AG09309 (cell line): ENCODE measurements around the gene GLRX2.

ENCODE experiments used
- DNase-seq: peaks from one replicate; pipeline ENCODE4 v3.0.0-alpha.2; 2010; ENCODE audit warnings: low read depth
- H3K4me3 ChIP-seq: 2 replicates; pipeline ENCODE4 v1.5.1; 2011; ENCODE audit warnings: mild to moderate bottlenecking, low read depth, low read length, moderate library complexity; ENCODE audit not compliant: control insufficient read depth
- CTCF ChIP-seq: IDR thresholded peaks from 2 replicates; pipeline ENCODE4 v1.5.1; 2011; ENCODE audit warnings: mild to moderate bottlenecking, low read depth, low read length, inconsistent platforms; ENCODE audit not compliant: insufficient read depth, control insufficient read depth; ENCODE audit errors: missing control alignments

Gene GLRX2

GRCh38 chr1:193104907-193105820 lies at the start of gene GLRX2:
Gene GLRX2, minus strand, starts transcription at chr1:193105414. Its CDS starts 32 bp downstream, at chr1:193105382.
- no peak for DNase-seq
- TF ChIP-seq CTCF: no peak
- H3K4me3 ChIP-seq: peak within 1 kb of the TSS; percentile 59

DNA sequence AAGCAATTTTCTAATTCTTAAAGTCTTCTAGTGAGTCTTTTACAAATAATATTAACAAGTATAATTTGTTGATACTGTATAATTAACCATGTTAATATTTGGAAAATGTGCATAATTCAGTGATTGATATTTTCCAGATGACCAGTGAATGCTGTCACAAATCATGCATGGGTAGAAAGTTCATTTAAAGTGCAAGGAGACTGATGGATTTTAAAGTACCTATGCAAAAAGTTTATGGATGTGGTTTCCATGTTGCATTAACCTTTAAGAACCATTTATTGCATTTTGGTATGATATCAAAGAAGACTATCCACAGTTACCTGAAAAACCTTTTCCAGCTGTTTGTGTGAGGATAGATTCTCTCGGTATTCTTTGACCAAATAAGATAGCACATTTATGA lies 39.8 kb upstream of the GLRX2 start:
- TF ChIP-seq CTCF: no peak
- no peak overlapping the region for H3K4me3 ChIP-seq
- no peak for DNase-seq

GRCh38 chr1:193144361-193144938 lies 39.2 kb upstream of the GLRX2 start:
- no peak for TF ChIP-seq CTCF
- no peak overlapping the region for H3K4me3 ChIP-seq
- DNase-seq: no peak

DNA sequence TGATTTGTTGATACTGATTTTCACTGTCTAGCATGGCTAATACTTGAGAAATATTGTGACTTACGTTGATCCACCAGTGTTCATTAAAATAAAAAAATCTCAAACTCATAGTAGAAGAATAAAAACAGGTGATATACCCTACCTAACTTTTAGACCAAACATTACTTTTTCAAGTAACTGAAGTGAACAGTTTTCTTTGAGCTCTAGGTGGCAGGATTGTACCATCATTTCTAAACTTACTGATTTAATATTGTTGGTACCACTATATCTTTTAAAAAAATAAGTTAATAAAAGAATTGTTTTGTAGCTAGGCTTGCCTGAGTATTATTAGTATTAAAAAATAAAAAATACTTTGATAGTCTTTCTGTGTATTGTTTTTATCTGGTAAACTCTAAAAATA lies 38.1 kb upstream of the GLRX2 start:
- H3K4me3 ChIP-seq: no peak overlapping the region
- TF ChIP-seq CTCF: peak; percentile 27
- DNase-seq: no peak

DNA sequence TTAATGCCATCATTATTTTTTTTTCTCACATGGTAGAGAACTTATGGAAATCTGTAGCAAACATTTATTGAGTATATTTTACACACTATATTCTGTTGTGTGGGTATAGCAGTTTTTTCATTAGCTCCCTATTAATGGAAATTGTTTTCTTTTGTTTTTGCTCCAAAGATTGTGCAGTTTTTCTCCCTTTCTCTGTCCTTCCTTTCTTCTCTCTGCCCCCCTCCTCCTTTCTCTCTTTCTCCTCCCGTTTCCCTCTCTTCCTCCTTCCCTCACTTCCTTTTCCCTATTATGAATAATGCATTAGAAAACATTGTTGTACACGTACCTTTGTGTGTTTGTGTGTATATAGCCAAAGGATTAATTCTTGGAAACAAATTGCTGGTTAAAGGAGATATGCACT lies 37.2 kb upstream of the GLRX2 start:
- no peak for DNase-seq
- TF ChIP-seq CTCF: no peak
- H3K4me3 ChIP-seq: no peak overlapping the region

DNA sequence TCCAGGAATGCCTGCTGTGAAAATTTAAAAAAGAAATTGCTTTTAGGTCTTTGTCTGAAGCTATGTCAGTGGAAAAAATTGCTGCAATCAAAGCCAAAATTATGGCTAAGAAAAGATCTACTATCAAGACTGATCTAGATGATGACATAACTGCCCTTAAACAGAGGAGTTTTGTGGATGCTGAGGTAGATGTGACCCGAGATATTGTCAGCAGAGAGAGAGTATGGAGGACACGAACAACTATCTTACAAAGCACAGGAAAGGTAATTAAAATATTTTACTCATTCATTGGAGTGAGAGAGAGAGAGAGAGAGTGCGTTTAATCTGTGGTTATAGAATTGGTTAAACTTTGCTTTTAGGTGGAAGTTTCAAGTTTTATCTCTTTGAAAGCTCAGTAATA lies 36.6 kb upstream of the GLRX2 start:
- no peak for TF ChIP-seq CTCF
- H3K4me3 ChIP-seq: no peak overlapping the region
- DNase-seq: no peak

- H3K4me3 ChIP-seq: no peak overlapping the region
- no peak for TF ChIP-seq CTCF
- no peak for DNase-seq
Measured at GRCh38 chr1:193140254-193140653, 35.0 kb upstream of the GLRX2 start.
